ENCODE measurements around the gene AK5.

AK5 gene, protein sequence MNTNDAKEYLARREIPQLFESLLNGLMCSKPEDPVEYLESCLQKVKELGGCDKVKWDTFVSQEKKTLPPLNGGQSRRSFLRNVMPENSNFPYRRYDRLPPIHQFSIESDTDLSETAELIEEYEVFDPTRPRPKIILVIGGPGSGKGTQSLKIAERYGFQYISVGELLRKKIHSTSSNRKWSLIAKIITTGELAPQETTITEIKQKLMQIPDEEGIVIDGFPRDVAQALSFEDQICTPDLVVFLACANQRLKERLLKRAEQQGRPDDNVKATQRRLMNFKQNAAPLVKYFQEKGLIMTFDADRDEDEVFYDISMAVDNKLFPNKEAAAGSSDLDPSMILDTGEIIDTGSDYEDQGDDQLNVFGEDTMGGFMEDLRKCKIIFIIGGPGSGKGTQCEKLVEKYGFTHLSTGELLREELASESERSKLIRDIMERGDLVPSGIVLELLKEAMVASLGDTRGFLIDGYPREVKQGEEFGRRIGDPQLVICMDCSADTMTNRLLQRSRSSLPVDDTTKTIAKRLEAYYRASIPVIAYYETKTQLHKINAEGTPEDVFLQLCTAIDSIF

DNA sequence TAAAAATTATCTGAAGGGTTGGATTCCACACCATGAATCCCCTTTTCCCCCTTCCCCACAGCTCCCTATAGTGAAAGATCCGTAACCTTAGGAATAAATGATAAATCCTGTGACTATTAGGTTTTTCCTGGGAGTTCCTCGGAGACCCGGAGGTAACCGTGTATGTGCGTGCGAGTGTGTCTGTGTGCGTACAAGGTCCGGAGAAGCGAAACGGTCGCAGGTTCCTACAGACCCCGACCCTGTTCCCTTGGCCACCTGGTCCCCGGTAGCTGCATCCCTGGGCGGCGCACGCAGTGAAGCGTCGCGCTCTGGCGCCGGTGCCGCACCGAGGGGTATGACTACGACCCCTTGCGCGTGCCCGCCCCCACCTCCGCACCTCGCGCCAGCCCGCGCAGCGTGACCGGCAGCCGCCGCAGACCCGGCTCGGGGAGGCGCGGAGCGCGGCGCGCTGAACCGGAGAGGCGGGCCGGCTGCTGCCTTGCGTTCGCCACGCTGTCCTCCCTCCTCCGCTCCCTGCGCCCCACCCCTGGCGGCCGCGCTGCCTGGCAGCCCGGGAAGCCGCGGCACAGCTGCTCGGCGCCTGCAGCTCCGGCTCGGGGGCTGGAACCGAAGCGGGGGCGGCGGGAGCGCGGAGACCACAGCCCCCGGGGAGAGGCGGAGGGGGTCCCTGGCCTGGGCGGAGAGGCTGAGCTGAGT is at the start of gene AK5:
TSS of gene AK5 (plus strand) at position 529 of the 696 bp plus-strand sequence. CDS start 295 bp downstream, outside the sequence.
- peak within 1 kb of the TSS; percentile 40 for H3K4me3 ChIP-seq (ENCODE audit: severe bottlenecking)
- no peaks in the 10 kb centered on the region for H3K4me1 ChIP-seq (ENCODE audit: insufficient read depth, poor library complexity, severe bottlenecking)
- ATAC-seq (ENCODE audit: low read depth) = peak; percentile 82
- TF ChIP-seq, protein P1, sequence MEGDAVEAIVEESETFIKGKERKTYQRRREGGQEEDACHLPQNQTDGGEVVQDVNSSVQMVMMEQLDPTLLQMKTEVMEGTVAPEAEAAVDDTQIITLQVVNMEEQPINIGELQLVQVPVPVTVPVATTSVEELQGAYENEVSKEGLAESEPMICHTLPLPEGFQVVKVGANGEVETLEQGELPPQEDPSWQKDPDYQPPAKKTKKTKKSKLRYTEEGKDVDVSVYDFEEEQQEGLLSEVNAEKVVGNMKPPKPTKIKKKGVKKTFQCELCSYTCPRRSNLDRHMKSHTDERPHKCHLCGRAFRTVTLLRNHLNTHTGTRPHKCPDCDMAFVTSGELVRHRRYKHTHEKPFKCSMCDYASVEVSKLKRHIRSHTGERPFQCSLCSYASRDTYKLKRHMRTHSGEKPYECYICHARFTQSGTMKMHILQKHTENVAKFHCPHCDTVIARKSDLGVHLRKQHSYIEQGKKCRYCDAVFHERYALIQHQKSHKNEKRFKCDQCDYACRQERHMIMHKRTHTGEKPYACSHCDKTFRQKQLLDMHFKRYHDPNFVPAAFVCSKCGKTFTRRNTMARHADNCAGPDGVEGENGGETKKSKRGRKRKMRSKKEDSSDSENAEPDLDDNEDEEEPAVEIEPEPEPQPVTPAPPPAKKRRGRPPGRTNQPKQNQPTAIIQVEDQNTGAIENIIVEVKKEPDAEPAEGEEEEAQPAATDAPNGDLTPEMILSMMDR (IDR thresholded peaks at IDR 0.05; ENCODE audit: poor library complexity, severe bottlenecking) = no peak
- H3K27me3 ChIP-seq (ENCODE audit: insufficient read depth, poor library complexity, severe bottlenecking) = peaks cover 37% of the 10 kb centered on the region
- no peaks in the 10 kb centered on the region for H3K36me3 ChIP-seq (ENCODE audit: low read depth)
- no peak within 1 kb of the TSS for H3K27ac ChIP-seq (ENCODE audit: poor library complexity, severe bottlenecking)
- no peak for DNase-seq (ENCODE audit: low spot score)
- H3K9me3 ChIP-seq (ENCODE audit: severe bottlenecking) = no peaks in the 10 kb centered on the region

DNA sequence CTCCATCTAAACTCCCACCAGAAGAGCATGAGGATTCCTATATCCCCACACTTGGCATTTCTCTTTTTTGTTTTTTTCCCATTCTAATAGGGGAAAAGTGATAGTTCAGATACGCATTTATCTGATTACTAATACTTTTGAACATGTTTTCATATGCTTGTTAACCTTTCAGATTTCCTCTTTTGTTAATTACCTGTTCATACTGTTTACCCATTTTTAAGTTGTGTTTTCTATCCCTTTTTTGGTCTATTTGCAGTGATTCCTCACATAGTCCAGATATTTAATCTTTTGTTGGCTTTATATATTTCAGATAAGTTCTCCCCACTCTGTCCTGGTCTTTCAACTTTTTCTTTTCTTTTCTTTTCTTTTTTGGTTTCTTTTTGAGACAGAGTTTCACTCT is 49.0 kb upstream of the AK5 start:
- no peaks in the 10 kb centered on the region for H3K36me3 ChIP-seq (ENCODE audit: low read depth)
- no peak overlapping the region for H3K4me3 ChIP-seq (ENCODE audit: severe bottlenecking)
- no peak overlapping the region for H3K27ac ChIP-seq (ENCODE audit: poor library complexity, severe bottlenecking)
- ATAC-seq (ENCODE audit: low read depth) (no peak), DNase-seq (ENCODE audit: low spot score) (no peak)
- TF ChIP-seq, protein P1 (IDR thresholded peaks at IDR 0.05; ENCODE audit: poor library complexity, severe bottlenecking) = no peak
- H3K27me3 ChIP-seq (ENCODE audit: insufficient read depth, poor library complexity, severe bottlenecking) = no peaks in the 10 kb centered on the region
- no peaks in the 10 kb centered on the region for H3K4me1 ChIP-seq (ENCODE audit: insufficient read depth, poor library complexity, severe bottlenecking)
- H3K9me3 ChIP-seq (ENCODE audit: severe bottlenecking) = no peaks in the 10 kb centered on the region

DNA sequence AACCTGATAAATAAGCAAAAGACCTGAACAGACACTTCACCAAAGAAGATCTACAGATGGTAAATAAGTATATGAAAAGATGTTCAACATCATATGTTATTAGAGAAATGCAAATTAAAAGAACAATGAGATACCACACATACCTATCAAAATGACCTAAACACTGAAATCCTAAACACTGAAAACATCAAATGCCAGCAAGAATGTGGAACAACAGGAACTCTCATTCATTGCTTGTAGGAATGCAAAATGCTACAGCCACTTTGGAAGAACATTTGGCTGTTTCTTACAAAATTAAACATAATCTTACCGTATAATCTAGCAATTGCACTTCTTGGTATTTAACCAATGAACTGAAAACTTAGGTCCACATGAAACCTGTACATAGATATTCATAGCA is 47.7 kb upstream of the AK5 start:
- H3K4me3 ChIP-seq (ENCODE audit: severe bottlenecking) = no peak overlapping the region
- ATAC-seq (ENCODE audit: low read depth) (no peak), DNase-seq (ENCODE audit: low spot score) (no peak)
- H3K9me3 ChIP-seq (ENCODE audit: severe bottlenecking) = no peaks in the 10 kb centered on the region
- no peak overlapping the region for H3K27ac ChIP-seq (ENCODE audit: poor library complexity, severe bottlenecking)
- no peaks in the 10 kb centered on the region for H3K27me3 ChIP-seq (ENCODE audit: insufficient read depth, poor library complexity, severe bottlenecking)
- TF ChIP-seq, protein P1 (IDR thresholded peaks at IDR 0.05; ENCODE audit: poor library complexity, severe bottlenecking) = no peak
- H3K36me3 ChIP-seq (ENCODE audit: low read depth) = no peaks in the 10 kb centered on the region
- H3K4me1 ChIP-seq (ENCODE audit: insufficient read depth, poor library complexity, severe bottlenecking) = no peaks in the 10 kb centered on the region

DNA sequence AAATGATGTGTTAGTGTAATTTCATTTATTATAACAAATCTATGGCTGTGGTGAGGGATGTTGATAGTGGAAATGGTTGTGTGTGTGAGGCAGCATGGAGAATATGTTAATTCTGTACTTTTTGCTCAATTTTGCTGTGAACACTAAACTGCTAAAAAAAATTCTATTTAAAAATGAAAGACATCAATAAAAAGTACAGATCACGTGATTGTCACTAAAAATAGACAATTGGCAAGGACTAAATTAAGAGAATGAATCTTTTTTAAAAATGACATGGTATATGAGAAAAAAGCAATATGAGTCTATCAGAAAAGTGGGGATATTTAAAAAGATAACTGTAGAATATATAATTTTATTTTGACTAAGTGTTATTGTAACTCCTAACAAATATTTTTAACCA is 46.9 kb upstream of the AK5 start:
- no peak overlapping the region for H3K4me3 ChIP-seq (ENCODE audit: severe bottlenecking)
- H3K4me1 ChIP-seq (ENCODE audit: insufficient read depth, poor library complexity, severe bottlenecking) = no peaks in the 10 kb centered on the region
- H3K36me3 ChIP-seq (ENCODE audit: low read depth) = no peaks in the 10 kb centered on the region
- DNase-seq (ENCODE audit: low spot score) (no peak), ATAC-seq (ENCODE audit: low read depth) (no peak)
- H3K27me3 ChIP-seq (ENCODE audit: insufficient read depth, poor library complexity, severe bottlenecking) = no peaks in the 10 kb centered on the region
- TF ChIP-seq, protein P1 (IDR thresholded peaks at IDR 0.05; ENCODE audit: poor library complexity, severe bottlenecking) = no peak
- no peaks in the 10 kb centered on the region for H3K9me3 ChIP-seq (ENCODE audit: severe bottlenecking)
- H3K27ac ChIP-seq (ENCODE audit: poor library complexity, severe bottlenecking) = no peak overlapping the region

All from RWPE2 (cell line).